ENCODE measurements around the gene ARMCX4. TPM values are rescaled to one million over a fixed set of nuclear protein-coding genes. Genes with fewer than 3 reads are reported as not detected.

The ARMCX4 gene
- 32.9 TPM for total RNA-seq

GRCh38 chrX:101485212-101485949, at the start of gene ARMCX4:
ARMCX4 (plus strand) TSS chrX:101485456; CDS start chrX:101488590, 3,134 bp downstream.

Other genes starting within 250 kb of the ARMCX4 start
- gene TAF7L, start 194.1 kb upstream of the ARMCX4 start, total RNA-seq = 0.31 TPM
- gene TIMM8A, start 136.7 kb upstream of the ARMCX4 start, total RNA-seq = 5.9 TPM
- 0.94 TPM for gene BTK, start 99.3 kb upstream of the ARMCX4 start, total RNA-seq
- 244 TPM for gene RPL36A, start 94.4 kb upstream of the ARMCX4 start, total RNA-seq
- 24.4 TPM for gene GLA, start 77.5 kb upstream of the ARMCX4 start, total RNA-seq
- gene HNRNPH2, start 77.2 kb upstream of the ARMCX4 start, total RNA-seq = 68.2 TPM
- 71.4 TPM for gene ARMCX1, start 65.1 kb downstream of the ARMCX4 start, total RNA-seq
- 23.2 TPM for gene ARMCX6, start 132.5 kb downstream of the ARMCX4 start, total RNA-seq
- gene ARMCX3, start 137.7 kb downstream of the ARMCX4 start, total RNA-seq = 62.3 TPM
- gene ARMCX2, start 174.4 kb downstream of the ARMCX4 start, total RNA-seq = 55.7 TPM

All from parietal lobe (tissue), 1 donor.